HUDEP-2 (cell line): ENCODE data around the gene RNF44.

Experiments
- DNase-seq, 76 experiments: peaks; one replicate each; lab custom pipeline; 2025; ENCODE audit not compliant: unreplicated experiment in 76 of 76; lab: John Stamatoyannopoulos, UW

The RNF44 gene

GRCh38 chr5:176537554-176538229, 490 bp upstream of the RNF44 start:
- peak; percentile 86 to 98 (median 96) for DNase-seq

DNA sequence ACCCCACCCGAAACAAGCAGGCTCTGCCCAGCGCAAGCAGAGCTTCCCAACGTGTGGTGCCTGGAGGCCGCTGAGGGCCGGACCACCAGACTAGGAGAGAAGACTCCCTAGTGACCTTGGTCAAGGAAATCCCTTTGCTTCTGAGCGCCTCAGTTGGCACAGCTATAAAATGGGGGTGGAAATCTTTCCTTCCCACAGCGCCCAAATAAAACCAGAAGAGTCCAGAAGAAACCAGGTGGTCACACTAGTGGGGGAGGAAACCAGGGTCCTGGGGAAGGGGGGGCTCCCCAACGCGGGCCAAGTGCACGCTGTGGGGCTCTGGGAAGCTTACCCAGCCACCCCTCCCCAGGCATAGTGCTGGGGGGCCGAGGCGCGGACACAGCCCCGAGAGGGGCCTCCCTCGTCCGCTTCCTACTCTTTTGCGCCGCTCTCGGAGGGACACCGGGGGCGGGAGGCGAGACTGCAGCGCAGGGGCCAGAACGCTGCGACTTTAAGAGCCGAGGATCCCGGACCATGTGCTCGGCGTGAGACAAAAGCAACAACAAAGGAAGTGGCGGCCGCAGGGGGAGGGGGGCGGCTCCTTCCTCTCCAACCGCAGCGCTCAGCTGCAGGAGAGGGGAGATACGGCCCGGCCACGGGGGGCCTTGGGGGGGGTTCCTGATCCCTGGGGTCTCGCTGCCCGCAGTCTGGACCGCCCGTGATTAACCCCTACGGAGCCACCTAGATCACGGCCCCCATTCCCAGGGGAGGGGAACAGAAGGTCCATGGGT, 885 bp downstream of the RNF44 start:
- DNase-seq = peak in 47 of 76 experiments; percentile 3 to 60 (median 34)

DNA sequence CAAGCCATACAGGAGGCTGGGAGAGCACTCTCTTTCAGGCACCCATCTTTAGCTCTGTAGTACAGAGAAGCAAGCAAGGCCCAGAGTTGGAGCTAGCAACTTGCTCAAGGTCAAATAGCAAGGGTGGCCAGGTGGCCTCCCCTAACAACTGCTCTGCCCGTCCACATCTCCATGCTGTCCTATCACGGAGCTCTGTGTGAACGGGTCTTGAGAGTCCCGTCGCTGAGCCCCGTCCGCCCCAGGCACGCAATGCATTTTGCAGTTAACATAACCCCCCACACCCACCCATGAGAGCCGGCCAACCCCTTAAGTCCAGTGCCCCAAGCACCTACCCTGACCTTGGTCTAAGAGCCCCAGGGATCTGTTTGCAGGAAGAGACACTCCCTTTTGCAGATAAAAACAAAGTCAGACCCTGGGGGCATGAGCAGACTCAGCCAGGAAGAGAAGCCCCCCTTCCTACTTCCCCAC, 1.5 kb downstream of the RNF44 start:
- DNase-seq = peak in 4 of 76 experiments; percentile 15 to 41 (median 29)

DNA sequence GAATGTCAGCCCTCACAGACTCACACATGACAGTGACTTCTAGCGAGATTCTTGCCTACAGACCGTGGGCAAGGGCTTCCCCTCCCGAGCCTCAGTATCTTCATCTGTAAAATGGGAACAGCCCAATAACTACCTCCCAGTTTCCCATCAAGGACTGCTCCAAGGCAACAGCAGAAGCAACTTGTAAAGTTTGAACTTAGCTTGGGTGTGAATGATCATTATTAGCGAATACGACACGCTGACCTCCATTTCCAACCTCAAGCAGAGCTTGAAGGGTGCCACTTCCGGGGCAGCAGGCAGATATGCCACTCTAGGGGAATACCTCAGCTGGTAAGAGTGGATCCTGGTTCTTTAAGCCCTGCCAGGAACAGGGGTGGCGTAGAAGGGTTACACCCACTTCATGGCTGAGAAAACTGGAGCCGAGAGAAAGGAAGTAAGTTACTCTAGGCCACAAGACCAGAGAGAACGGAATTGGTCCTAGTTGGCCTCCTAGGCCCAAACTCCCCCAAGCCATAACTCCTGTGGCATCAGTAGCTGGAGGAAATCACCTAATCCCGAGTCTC, 2.0 kb downstream of the RNF44 start:
- DNase-seq = peak in 28 of 76 experiments; percentile 4 to 50 (median 22)

DNA sequence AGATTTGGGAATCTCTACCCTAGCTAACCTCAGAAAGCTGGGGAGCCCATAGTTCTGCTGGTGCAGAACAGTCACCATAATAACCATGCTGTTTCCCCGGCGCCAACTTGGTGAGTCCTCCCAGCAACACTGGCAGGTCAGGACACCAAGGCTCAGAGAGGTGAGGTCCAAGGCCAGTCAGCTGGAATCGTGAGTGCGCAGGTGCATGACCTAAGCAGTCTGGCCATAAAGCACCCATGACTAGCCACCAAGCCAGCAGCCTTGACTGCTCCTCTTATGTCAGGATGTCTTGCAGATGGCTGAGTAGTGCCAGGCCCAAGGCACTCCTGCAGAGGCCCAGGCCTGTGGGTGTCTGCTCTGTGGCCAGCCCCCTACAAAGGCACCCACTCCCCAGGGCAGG, 2.6 kb downstream of the RNF44 start:
- peak in 1 of 76 experiments; percentile 12 for DNase-seq

DNA sequence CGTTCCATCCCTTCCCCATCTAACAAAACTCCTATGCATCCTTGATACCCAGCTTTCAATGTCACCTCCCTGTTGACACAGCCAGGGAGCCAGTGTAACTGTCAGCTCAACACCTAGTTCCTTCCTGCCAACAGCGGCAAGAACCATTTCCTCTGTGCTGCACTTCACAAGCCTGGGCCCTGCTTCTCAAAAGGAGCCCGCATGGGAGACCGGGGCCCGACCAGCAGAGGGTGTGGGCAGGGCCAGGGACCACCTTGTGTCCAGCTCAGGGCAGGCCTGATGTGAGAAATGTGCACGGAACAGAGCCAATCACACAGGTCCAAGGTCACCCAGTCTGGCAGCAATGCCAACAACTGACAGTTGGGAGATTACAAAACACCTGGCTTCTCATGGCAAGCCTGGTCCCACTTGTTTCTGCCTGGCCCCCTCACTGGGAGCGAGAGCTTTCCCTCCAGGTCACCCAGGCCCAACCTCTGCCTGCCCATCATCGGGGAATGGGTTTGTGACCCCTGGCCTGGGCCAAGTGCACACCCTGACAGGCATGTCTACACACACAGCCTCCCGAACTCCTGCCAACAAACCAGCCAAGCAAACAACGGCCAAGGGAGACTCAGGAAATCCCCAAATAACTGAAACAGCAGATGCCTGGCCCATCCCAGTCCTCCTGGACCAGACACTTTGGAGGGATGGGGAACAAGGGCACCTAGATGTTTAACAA, 3.1 kb downstream of the RNF44 start:
- no peak for DNase-seq

- no peak for DNase-seq
Measured at GRCh38 chr5:176533390-176533789, 3.8 kb downstream of the RNF44 start.

GRCh38 chr5:176532795-176533194, 4.4 kb downstream of the RNF44 start:
- no peak for DNase-seq

DNA sequence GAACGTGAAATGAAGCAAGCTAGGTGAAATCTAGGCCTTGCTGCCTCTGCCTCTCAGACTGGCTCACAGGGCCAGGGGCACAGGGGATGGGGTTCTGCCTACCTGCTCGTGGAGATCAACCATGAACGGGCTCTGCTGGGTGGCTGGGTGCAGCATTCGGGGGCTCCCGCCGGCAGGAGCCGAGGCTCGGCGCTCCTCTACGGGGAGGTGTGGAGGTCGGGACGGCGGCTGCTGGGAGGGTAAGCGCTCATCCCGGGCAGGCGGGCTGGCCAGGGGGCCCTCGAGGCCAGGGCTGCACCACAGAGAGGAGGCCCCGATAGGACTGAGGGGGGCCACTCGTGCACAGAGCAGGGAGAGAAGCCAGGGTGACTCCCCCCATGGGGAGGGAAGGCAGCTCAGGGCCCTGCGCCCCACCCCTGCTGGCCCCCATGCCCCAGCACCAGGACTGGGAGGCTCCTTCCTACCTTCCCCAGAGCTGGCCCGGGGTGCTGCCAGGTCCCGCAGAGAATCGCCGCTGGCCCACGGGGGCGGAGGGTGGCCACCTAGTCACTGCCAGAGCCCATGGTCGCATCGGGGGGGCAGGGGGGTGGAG, 5.2 kb downstream of the RNF44 start:
- DNase-seq = no peak

DNA sequence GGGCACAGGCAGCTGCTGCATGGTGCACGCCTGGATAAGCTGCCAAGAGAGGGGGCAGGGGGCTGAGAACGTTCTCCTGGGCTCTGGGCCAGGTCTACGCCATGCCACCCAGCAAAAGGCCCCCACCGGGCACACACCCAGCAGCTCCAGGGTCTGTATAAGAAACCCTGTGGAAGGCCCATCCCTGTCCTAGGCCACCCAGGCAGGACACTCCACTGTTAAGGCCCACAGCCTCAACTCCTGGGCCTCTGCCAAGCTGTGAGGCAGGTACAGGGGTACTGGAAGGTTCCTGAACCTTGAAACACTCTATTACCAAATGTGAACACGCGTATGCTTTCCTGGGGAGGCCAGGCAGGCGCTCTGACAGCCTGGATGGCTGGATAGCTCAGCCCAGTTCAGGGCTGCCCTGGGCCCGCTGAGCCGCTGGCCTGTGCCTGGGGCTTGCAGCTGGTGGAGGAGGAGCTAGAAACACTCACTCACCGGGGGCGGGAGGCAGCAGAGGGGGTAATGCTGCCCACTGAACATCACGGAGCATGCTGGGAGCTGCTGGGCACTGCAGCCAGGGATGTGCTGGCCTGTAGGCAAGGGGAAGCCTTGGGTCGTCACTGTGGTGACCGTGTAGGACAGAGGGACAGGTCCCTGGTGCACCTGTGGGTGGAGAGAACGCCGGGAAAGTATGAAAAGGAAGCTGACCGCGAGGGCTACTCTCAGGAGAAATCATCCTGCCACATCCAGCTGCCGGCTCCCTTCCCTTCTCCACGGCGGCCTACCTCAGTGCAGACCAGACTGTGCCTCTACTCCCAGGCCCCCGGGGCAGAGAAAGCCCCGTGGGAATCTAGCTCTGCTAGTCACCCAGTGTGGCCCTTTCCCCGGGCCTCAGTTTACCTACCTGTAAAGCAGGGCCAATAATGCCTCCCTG, 6.0 kb downstream of the RNF44 start:
- DNase-seq = peak in 2 of 76 experiments; percentile 4 to 36

- DNase-seq = no peak
Measured at GRCh38 chr5:176530393-176530982, 6.7 kb downstream of the RNF44 start.

- DNase-seq = no peak
Measured at GRCh38 chr5:176529741-176530141, 7.5 kb downstream of the RNF44 start.

- DNase-seq = no peak
Measured at GRCh38 chr5:176529116-176529740, 8.0 kb downstream of the RNF44 start.

DNA sequence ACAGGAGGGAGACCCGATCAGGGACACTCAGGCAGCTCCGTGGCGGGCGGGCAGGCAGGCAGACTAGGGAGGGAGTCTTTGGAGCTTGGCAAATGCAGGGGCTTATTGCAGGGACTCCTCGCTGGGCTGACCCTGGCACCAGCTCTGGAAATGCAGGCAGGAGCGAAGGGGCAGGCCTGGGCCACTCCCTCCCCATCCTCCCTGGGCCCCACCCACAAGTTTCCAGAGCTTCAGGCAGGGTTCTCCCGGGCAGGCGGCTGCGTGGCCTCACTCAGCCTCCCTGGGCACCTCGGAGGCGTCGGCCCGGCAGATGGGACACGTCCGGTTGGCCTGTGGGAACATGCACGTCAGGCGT, 8.5 kb downstream of the RNF44 start:
- DNase-seq = no peak

DNA sequence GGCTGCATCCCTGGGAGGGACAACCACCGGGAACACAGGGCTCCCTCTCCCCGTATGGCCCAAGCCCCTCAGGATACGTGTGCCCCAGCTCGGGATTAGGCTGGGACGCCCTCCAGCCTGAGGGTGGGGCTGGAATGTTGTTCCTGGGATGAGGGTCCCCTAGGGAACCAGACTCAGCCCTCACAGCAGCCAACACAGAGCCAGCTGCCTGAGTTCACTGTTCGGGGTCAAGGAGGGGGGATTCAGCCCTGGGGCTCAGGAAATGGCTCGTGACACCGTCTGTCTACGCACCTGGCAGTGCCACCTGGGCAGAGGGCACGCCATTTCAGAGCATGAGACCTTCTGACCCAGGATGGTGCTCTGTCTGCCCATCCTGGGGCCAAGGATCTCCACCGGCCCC, 8.9 kb downstream of the RNF44 start:
- no peak for DNase-seq

DNA sequence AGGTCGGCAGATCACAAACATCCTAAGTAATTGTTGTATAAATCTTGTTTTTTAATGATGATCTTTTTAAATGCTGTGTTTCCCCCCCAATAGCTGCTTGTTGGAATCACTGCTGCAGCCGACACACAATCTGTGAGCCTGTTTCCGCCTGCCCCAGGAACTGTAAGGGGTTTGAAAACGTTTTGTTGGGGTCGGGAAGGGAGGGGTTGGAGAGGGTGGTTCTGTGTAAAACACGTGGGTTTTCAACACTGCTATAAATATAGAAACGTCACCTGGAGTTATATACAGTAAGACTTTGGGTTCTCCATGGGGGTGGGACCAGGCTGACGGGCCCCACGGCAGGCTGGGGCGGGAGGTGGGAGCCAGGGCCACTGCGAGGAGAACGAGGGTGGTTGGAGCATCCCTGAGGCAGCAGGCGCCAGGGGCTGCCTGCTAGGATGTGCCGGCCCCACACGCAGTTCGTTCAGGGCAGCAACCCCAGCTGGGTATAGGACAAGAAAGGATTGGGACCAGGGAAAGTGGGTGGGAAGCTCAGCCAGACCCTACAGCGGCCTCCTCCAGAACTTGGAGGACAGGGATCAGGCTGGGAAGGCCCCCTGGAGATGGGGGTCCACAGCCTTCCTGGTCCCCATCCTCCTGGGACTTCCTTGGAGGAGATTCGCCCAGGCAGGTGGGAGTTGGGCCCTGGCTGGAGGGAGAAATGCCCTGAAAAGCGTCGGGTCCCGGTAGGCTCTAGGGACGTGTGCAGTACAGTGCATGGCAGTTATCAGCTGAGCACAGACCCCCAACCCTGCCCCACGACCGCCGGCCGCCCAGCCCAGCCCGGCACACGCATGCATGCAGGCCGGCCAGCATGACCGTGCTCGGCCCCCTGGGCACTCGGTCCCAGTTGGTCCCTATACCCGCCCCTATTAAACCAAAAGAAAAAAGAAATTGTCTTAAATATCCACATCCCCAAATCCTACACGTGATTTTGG, 9.7 kb downstream of the RNF44 start:
- no peak for DNase-seq

- no peak for DNase-seq
Measured at GRCh38 chr5:176526462-176526861, 10.7 kb downstream of the RNF44 start.

- DNase-seq = no peak
Measured at GRCh38 chr5:176525677-176526076, 11.5 kb downstream of the RNF44 start.
